GM12878 (cell line): ENCODE results near the gene B3GALT5. TPM values are rescaled to one million over a fixed set of nuclear protein-coding genes. Genes with fewer than 3 reads are reported as not detected.

Experiments
- ATAC-seq: fragments of 200-7000 bp; cut with Tn5 transposase; 3 replicates; pipeline ENCODE4 v1.9.1; 2020; ENCODE audit warnings: mild to moderate bottlenecking, moderate library complexity
- BruUV-seq: library from RNA; stranded (reverse); fragments of 400-500 nt; replicated peaks from 2 replicates; lab custom pipeline; 2021; lab: Mats Ljungman, UMichigan
- CTCF ChIA-PET: fragments of 300-600 bp; sonication (Branson Sonifier 250); formaldehyde crosslinking; extraction: SDS; loops from one replicate; lab custom pipeline; 2021; ENCODE audit warnings: inconsistent platforms; lab: Yijun Ruan, JAX
- POLR2A ChIA-PET: fragments of 350-600 bp; formaldehyde crosslinking; extraction: SDS; loops from one replicate; lab custom pipeline; 2021; ENCODE audit warnings: inconsistent platforms; lab: Charles Lee
- RAD21 ChIA-PET: fragments of 300-600 bp; sonication (Branson Sonifier 250); formaldehyde crosslinking; loops from one replicate; lab custom pipeline; 2023; ENCODE audit warnings: antibody characterized with exemption; ENCODE audit not compliant: unreplicated experiment; lab: Charles Lee
- SMC1A ChIA-PET: fragments of 300-600 bp; sonication (Branson Sonifier 250); formaldehyde crosslinking; loops from one replicate; lab custom pipeline; 2023; ENCODE audit not compliant: unreplicated experiment, uncharacterized antibody; lab: Charles Lee
- DNase-seq: peaks from one replicate; pipeline ENCODE4 v3.0.0-alpha.2; 2011; ENCODE audit warnings: low read depth, low spot score
- FAIRE-seq: peaks from 3 replicates; lab custom pipeline; 2011; peaks lifted over from hg19 to GRCh38; lab: Jason Lieb, UNC
- H2AFZ ChIP-seq: 2 replicates; pipeline ENCODE4 v1.6.0; 2011; ENCODE audit warnings: low read depth, low read length, control low read depth; ENCODE audit not compliant: control insufficient read depth
- H3K27ac ChIP-seq: 2 replicates; pipeline ENCODE4 v1.5.1; 2011; ENCODE audit warnings: control low read depth; ENCODE audit not compliant: control insufficient read depth, insufficient read depth
- H3K27me3 ChIP-seq, 2 experiments: replicated peaks in 1 of 2; 2 replicates each; pipeline versions ENCODE4 v1.6.0 to v1.6.1; 2011; ENCODE audit warnings: low read length in 1 of 2; ENCODE audit not compliant: control insufficient read depth in 2 of 2, insufficient read depth in 2 of 2
- H3K36me3 ChIP-seq, 2 experiments: 2 replicates each; pipeline ENCODE4 v1.5.1; 2011; ENCODE audit warnings: low read length in 1 of 2; ENCODE audit not compliant: control insufficient read depth in 2 of 2, insufficient read depth in 2 of 2
- H3K4me1 ChIP-seq: 2 replicates; pipeline ENCODE4 v1.6.1; 2011; ENCODE audit warnings: mild to moderate bottlenecking, low read length, moderate library complexity, mixed read lengths; ENCODE audit not compliant: control insufficient read depth, insufficient read depth
- H3K4me2 ChIP-seq: 2 replicates; pipeline ENCODE4 v1.6.0; 2011; ENCODE audit warnings: control low read depth; ENCODE audit not compliant: control insufficient read depth, insufficient read depth
- H3K4me3 ChIP-seq: fragments of 200-600 bp; sonication (generic); 2 replicates; pipeline ENCODE4 v1.5.1; 2016
- H3K79me2 ChIP-seq: 2 replicates; pipeline ENCODE4 v1.6.0; 2011; ENCODE audit warnings: low read length; ENCODE audit not compliant: control insufficient read depth, insufficient read depth
- H3K9ac ChIP-seq: 2 replicates; pipeline ENCODE4 v1.8.0; 2011; ENCODE audit warnings: low read length, control low read depth, mixed read lengths; ENCODE audit not compliant: control insufficient read depth, insufficient read depth
- H3K9me3 ChIP-seq: replicated peaks from 3 replicates; pipeline ENCODE4 v1.5.1; 2011; ENCODE audit warnings: mild to moderate bottlenecking, low read length; ENCODE audit not compliant: control insufficient read depth, insufficient read depth
- H4K20me1 ChIP-seq: 2 replicates; pipeline ENCODE4 v1.6.0; 2011; ENCODE audit not compliant: control insufficient read depth, insufficient read depth
- IKZF1 ChIP-seq: fragments of 450-650 bp; conservative IDR thresholded peaks from 2 replicates; pipeline ENCODE4 v1.6.1; 2017; ENCODE audit warnings: antibody characterized with exemption, mild to moderate bottlenecking
- SREBF2 ChIP-seq: IDR thresholded peaks from 2 replicates; pipeline ENCODE4 v1.6.1; 2012; ENCODE audit warnings: mild to moderate bottlenecking, low read length
- TARDBP ChIP-seq: IDR thresholded peaks from 2 replicates; pipeline ENCODE4 v1.6.1; 2016; ENCODE audit warnings: borderline replicate concordance
- TCF7 ChIP-seq: IDR thresholded peaks from 2 replicates; pipeline ENCODE4 v1.6.1; 2014; ENCODE audit warnings: antibody characterized with exemption, borderline replicate concordance
- WGBS: methylation state at CpG from one replicate; pipeline ENCODE4 v1.1.6; 2016; ENCODE audit warnings: low lambda C conversion rate; ENCODE audit not compliant: insufficient replicate concordance, insufficient coverage; ENCODE audit errors: missing lambda C conversion rate; 5-methylcytosine and 5-hydroxymethylcytosine counted together
- in situ Hi-C: fragments of 300-500 bp; cut with MboI; formaldehyde crosslinking; loops from 9 replicates; pipeline ENCODE4 v1.14.3; 2018; ENCODE audit warnings: mixed read lengths
- intact Hi-C: fragments of 100-400 bp; cut with micrococcal nuclease; formaldehyde crosslinking; loops from one replicate; pipeline ENCODE4 v1.14.2; 2022; ENCODE audit not compliant: unreplicated experiment
- polyA plus RNA-seq, 11 experiments: library from polyadenylated mRNA; depleted of rRNA in 4 of 11; unstranded in 6 of 11; stranded (reverse) in 5 of 11; fragments of >200 nt; fragmentation: Nextera tagmentation in 4 of 11; fragmentation: Illumina TruSeq in 1 of 11; extraction: Ambion mirVana in 4 of 11; extraction: Trizol in 1 of 11; gene quantifications; 1 replicate in 1 of 11; 2 replicates in 10 of 11; pipeline versions ENCODE4 v1.2.1 to v1.2.3, GENCODE V29; 2011 to 2016; ENCODE audit warnings: inconsistent platforms in 2 of 11, missing spikeins in 2 of 11, low read depth in 1 of 11
- total RNA-seq, 4 experiments: library from RNA; depleted of rRNA in 3 of 4; stranded (reverse); fragments of >200 nt in 3 of 4; fragmentation: Illumina TruSeq in 1 of 4; extraction: Trizol in 1 of 4; gene quantifications; 2 replicates each; pipeline versions ENCODE4 v1.2.1 to v1.2.3, GENCODE V29; 2013 to 2021
- TF ChIP-seq, protein P1 (sequence below): fragments of 150-350 bp; IDR thresholded peaks from 2 replicates; pipeline ENCODE4 v1.6.1; 2016; ENCODE audit warnings: low read depth, low read length
- TF ChIP-seq, protein P2 (sequence below): fragments of 450-650 bp; IDR thresholded peaks from 2 replicates; pipeline ENCODE4 v1.6.1; 2016; ENCODE audit warnings: mild to moderate bottlenecking
- TF ChIP-seq, protein P3 (sequence below): fragments of 450-650 bp; IDR thresholded peaks from 2 replicates; pipeline ENCODE4 v1.6.1; 2017; ENCODE audit warnings: mild to moderate bottlenecking, moderate library complexity

B3GALT5 gene
- total and polyA plus RNA-seq, 10 of the 15 experiments (the other 5 are each of a cell fraction or from before 2014, with no cell fraction given): 0.03 to 0.04 TPM; not detected in 8

DNA sequence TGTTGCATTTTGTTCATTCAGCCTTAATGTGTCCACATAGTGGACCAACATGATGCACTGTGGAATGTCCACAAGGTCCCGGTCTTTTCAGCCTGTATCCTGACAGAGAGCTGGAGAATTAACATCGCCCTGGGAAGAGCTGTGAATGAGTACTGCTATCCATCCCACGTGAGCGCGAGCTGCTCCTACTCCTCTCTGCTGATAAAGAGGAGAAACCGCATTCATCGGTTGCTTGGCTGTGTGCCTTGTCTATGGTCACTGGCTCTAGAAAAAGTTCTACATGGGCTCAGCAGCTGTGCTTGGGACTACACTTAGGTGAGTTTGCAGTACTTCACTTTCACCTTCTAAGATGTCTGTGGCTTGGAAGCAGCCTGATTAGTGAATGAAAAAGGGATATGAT is 101.2 kb downstream of the B3GALT5 start:
- Histone ChIP-seq H3K27me3 (no peaks in the 10 kb centered on the region), H3K9ac (no peak overlapping the region), H3K27ac (no peak overlapping the region), H3K9me3 (no peaks in the 10 kb centered on the region; the same call in 2 of the 3 replicates), H3K79me2 (no peaks in the 10 kb centered on the region), H2AFZ (no peak overlapping the region), H4K20me1 (no peaks in the 10 kb centered on the region), H3K4me3 (no peak overlapping the region), H3K4me2 (no peak overlapping the region), H3K4me1 (no peaks in the 10 kb centered on the region), H3K36me3 (no peaks in the 10 kb centered on the region)
- FAIRE-seq (no peak), ATAC-seq (no peak), DNase-seq (no peak)
- in situ Hi-C loops: loop anchor here (5.0 kb wide), 1 partner anchor 197 kb away; no protein-coding TSS in a partner anchor
- ChIA-PET POLR2A (no interaction called here), SMC1A (no interaction called here), RAD21 (no interaction called here), CTCF (interaction anchor here (1.7 kb wide), 1 partner anchor 196 kb away, joined by 7 read pairs; no protein-coding TSS in a partner anchor)
- intact Hi-C loops: no loop called here
- TF ChIP-seq, protein P1, sequence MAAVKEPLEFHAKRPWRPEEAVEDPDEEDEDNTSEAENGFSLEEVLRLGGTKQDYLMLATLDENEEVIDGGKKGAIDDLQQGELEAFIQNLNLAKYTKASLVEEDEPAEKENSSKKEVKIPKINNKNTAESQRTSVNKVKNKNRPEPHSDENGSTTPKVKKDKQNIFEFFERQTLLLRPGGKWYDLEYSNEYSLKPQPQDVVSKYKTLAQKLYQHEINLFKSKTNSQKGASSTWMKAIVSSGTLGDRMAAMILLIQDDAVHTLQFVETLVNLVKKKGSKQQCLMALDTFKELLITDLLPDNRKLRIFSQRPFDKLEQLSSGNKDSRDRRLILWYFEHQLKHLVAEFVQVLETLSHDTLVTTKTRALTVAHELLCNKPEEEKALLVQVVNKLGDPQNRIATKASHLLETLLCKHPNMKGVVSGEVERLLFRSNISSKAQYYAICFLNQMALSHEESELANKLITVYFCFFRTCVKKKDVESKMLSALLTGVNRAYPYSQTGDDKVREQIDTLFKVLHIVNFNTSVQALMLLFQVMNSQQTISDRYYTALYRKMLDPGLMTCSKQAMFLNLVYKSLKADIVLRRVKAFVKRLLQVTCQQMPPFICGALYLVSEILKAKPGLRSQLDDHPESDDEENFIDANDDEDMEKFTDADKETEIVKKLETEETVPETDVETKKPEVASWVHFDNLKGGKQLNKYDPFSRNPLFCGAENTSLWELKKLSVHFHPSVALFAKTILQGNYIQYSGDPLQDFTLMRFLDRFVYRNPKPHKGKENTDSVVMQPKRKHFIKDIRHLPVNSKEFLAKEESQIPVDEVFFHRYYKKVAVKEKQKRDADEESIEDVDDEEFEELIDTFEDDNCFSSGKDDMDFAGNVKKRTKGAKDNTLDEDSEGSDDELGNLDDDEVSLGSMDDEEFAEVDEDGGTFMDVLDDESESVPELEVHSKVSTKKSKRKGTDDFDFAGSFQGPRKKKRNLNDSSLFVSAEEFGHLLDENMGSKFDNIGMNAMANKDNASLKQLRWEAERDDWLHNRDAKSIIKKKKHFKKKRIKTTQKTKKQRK: no peak
- TF ChIP-seq IKZF1: no peak
- TF ChIP-seq, protein P2, sequence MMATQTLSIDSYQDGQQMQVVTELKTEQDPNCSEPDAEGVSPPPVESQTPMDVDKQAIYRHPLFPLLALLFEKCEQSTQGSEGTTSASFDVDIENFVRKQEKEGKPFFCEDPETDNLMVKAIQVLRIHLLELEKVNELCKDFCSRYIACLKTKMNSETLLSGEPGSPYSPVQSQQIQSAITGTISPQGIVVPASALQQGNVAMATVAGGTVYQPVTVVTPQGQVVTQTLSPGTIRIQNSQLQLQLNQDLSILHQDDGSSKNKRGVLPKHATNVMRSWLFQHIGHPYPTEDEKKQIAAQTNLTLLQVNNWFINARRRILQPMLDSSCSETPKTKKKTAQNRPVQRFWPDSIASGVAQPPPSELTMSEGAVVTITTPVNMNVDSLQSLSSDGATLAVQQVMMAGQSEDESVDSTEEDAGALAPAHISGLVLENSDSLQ: no peak
- TF ChIP-seq, protein P3, sequence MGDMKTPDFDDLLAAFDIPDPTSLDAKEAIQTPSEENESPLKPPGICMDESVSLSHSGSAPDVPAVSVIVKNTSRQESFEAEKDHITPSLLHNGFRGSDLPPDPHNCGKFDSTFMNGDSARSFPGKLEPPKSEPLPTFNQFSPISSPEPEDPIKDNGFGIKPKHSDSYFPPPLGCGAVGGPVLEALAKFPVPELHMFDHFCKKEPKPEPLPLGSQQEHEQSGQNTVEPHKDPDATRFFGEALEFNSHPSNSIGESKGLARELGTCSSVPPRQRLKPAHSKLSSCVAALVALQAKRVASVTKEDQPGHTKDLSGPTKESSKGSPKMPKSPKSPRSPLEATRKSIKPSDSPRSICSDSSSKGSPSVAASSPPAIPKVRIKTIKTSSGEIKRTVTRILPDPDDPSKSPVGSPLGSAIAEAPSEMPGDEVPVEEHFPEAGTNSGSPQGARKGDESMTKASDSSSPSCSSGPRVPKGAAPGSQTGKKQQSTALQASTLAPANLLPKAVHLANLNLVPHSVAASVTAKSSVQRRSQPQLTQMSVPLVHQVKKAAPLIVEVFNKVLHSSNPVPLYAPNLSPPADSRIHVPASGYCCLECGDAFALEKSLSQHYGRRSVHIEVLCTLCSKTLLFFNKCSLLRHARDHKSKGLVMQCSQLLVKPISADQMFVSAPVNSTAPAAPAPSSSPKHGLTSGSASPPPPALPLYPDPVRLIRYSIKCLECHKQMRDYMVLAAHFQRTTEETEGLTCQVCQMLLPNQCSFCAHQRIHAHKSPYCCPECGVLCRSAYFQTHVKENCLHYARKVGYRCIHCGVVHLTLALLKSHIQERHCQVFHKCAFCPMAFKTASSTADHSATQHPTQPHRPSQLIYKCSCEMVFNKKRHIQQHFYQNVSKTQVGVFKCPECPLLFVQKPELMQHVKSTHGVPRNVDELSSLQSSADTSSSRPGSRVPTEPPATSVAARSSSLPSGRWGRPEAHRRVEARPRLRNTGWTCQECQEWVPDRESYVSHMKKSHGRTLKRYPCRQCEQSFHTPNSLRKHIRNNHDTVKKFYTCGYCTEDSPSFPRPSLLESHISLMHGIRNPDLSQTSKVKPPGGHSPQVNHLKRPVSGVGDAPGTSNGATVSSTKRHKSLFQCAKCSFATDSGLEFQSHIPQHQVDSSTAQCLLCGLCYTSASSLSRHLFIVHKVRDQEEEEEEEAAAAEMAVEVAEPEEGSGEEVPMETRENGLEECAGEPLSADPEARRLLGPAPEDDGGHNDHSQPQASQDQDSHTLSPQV: no peak
- TF ChIP-seq SREBF2: no peak
- TF ChIP-seq TARDBP: no peak
- no peak for TF ChIP-seq TCF7
- BruUV-seq: no TSS peak
- WGBS: 50% methylated on average over 7 of the region's 7 CpGs
